Bronchial epithelial cell (primary cell): Measurements from ENCODE around the gene AGPAT3. TPM values are rescaled to one million over a fixed set of nuclear protein-coding genes. Genes with fewer than 3 reads are reported as not detected.
A peak's percentile ranks its signal among the peaks of the same experiment; 100 is the strongest.

Experiments used
- DNase-seq: peaks from one replicate; pipeline ENCODE4 v3.0.0-alpha.2; 2010; ENCODE audit warnings: low read depth
- FAIRE-seq: peaks from 2 replicates; lab custom pipeline; 2011; peaks lifted over from hg19 to GRCh38; lab: Jason Lieb, UNC
- H3K27me3 ChIP-seq: 2 replicates; pipeline ENCODE4 v1.5.1; 2011; ENCODE audit warnings: low read length; ENCODE audit not compliant: control insufficient read depth, insufficient read depth
- H3K36me3 ChIP-seq: 2 replicates; pipeline ENCODE4 v1.5.1; 2011; ENCODE audit warnings: low read length; ENCODE audit not compliant: control insufficient read depth, insufficient read depth
- H3K4me3 ChIP-seq: 2 replicates; pipeline ENCODE4 v1.5.1; 2011; ENCODE audit warnings: mild to moderate bottlenecking, low read depth, low read length, control low read depth
- CTCF ChIP-seq: IDR thresholded peaks from 2 replicates; pipeline ENCODE4 v1.5.1; 2011; ENCODE audit warnings: mild to moderate bottlenecking, moderate library complexity, low read length, control low read depth, inconsistent platforms; ENCODE audit not compliant: insufficient read depth, severe bottlenecking
- total RNA-seq: library from RNA; depleted of rRNA; stranded (reverse); fragments of >200 nt; gene quantifications from 2 replicates; pipeline ENCODE4 v1.2.1, GENCODE V29; 2014

The AGPAT3 gene
- total RNA-seq, 1 donor from 2014 or later = 40.5 TPM

GRCh38 chr21:43925609-43926008 is 60.6 kb downstream of the AGPAT3 start:
- Histone ChIP-seq H3K27me3 (no peaks in the 10 kb centered on the region), H3K4me3 (no peak overlapping the region), H3K36me3 (peaks cover 2% of the 10 kb centered on the region)
- no peak for TF ChIP-seq CTCF
- FAIRE-seq (no peak), DNase-seq (peak; percentile 69)

GRCh38 chr21:43926196-43926595 is 61.2 kb downstream of the AGPAT3 start:
- Histone ChIP-seq H3K27me3 (no peaks in the 10 kb centered on the region), H3K4me3 (no peak overlapping the region), H3K36me3 (peaks cover 2% of the 10 kb centered on the region)
- no peak for TF ChIP-seq CTCF
- no peak for DNase-seq
- no peak for FAIRE-seq

- Histone ChIP-seq H3K27me3 (no peaks in the 10 kb centered on the region), H3K4me3 (no peak overlapping the region), H3K36me3 (peaks cover 2% of the 10 kb centered on the region)
- DNase-seq (no peak), FAIRE-seq (no peak)
- no peak for TF ChIP-seq CTCF
Observed at GRCh38 chr21:43927591-43928221, 62.7 kb downstream of the AGPAT3 start.

- FAIRE-seq (peak; percentile 87), DNase-seq (peak; percentile 55)
- Histone ChIP-seq H3K4me3 (no peak overlapping the region), H3K27me3 (no peaks in the 10 kb centered on the region), H3K36me3 (peaks cover 2% of the 10 kb centered on the region)
- TF ChIP-seq CTCF = no peak
Observed at GRCh38 chr21:43928222-43929125, 63.5 kb downstream of the AGPAT3 start.

- Histone ChIP-seq H3K4me3 (no peak overlapping the region), H3K36me3 (peaks cover 2% of the 10 kb centered on the region), H3K27me3 (no peaks in the 10 kb centered on the region)
- TF ChIP-seq CTCF = no peak
- no peak for FAIRE-seq
- no peak for DNase-seq
Observed at GRCh38 chr21:43929217-43929971, 64.4 kb downstream of the AGPAT3 start.
